Stimulated activated CD8-positive, alpha-beta memory T cell treated with anti-CD3 and anti-CD28 coated beads, Interleukin-15, amount 100 ng/mL, for 48 hours (primary cell): Measurements from ENCODE around the gene BSX.

Experiments
- DNase-seq, 2 donors: peaks; one replicate each; pipeline ENCODE4 v3.0.0-alpha.2; 2020; ENCODE audit warnings: low read depth in 2 of 2

Gene BSX

DNA sequence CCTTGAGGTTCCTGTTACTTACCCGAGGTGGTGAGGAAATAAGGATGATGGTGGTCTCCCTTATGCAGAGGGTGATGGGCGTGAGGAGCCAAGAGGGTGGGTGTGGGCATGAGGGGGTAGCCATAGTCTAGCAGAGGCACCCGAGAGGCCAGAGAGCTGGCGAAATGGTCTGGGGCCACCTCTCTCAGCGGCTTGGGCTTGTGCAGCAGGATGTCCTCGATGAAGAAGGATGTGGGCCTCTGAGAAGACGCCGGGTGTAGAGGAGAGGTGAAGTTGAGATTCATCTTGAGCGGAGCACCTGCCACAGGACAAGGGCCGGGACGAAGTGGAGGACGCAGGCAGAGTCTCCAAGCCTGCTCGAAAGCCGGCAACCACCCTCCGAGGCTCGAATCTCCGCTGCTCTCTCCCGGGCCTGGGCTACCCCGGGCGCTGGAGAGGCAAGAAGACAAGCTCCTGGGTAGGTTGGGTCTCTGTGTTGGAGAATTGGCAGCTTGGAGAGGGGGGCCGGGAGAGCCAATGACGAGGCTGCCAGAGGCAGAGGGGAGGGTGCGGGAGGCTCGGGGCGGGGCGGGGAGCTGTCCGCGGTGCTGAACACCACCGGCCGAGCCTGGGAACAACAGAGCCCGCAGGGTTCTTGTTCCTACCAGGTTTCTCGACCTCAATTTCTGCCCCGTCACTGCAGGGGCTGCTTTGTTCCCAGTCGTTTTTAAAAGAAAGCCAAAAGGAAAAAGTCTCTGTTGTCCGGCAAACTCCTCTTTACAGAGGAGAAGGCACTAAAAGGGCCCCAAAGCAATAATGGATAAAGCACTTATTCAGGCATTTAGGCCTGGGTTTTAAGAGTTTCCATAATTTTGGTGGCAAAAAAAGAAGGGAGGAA is at the start of gene BSX:
TSS of gene BSX (minus strand) at position 447 of the 877 bp plus-strand sequence. CDS start at position 284, 163 bp downstream.
- DNase-seq, result peak; percentile 27 to 28

DNA sequence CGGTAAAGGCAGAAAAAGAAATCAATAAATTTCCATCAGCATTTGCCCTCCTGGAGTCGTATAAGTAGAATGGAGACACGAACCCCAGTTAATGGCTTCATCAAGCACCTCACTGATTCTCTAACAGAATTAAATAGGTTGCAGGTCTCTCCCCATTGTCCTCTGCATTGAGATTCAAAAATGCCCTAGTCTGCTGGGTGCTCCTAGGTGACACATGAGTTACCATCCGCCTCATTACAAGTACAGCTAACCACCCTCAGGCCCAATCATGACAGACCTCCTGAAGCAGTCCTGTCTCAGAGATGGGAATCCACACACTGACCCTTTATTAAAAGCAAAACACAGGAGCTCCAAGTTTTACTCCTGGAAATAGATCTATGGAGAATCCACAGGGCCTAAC is 48.9 kb upstream of the BSX start:
- no peak for DNase-seq

DNA sequence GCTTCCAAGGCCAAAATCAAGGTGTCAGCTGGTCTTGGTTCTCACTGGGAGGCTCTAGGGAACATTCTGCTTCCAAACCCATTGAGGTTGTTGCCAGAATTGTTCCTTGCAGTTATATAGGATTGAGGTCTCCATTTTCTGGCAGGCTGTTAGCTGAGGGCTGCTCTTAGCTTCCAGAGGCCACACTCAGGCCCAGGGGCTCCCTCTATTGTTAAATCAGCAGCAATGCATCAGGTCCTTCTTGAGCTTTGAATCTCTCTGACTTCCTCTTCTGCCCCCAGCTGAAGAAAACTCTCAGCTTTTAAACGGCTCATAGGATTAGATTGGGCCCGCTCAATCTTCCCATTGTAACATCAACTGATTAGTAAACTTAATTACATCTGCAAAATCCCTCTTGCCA is 39.3 kb upstream of the BSX start:
- DNase-seq, result peak in 1 of 2 donors; percentile 9

DNA sequence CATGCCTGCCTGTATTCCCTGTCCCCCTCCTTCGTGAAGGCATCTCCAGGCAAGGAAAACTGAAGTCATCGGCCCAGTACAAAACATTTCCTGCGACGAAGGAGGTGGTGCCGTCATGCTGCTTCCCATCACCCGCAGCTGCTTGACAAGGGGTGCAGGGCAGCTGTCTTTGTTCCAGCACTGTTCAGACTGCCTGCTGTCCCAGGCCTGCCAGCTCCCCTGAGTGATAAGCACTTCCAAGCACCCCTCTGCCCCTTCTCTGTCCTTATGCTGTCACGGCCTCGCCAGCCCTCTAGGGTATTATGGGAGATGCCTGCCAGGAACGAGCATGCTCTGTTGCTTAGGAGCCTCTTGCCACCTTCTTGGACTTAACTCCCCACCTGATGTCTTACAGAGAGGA is 37.1 kb upstream of the BSX start:
- no peak for DNase-seq

DNA sequence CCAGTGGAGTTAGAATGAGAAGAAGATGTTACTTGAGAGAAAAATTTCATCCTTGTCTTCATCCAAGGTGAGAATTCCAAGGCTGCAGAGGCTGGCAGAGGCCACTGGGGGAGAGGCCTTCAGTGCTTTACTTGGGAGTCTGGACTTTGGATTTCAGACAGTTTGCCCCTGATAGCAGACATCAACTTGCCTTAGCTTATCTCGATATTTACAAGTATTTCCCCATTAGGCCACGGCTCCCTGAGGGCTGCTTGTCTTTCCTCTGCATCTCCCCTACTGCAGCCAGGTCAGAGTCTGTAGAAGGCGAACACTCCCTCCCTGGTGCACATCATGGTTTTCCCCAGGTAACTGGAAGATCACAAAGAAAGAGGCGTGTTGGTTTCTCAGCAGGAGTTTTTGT is 29.9 kb upstream of the BSX start:
- DNase-seq, result no peak

DNA sequence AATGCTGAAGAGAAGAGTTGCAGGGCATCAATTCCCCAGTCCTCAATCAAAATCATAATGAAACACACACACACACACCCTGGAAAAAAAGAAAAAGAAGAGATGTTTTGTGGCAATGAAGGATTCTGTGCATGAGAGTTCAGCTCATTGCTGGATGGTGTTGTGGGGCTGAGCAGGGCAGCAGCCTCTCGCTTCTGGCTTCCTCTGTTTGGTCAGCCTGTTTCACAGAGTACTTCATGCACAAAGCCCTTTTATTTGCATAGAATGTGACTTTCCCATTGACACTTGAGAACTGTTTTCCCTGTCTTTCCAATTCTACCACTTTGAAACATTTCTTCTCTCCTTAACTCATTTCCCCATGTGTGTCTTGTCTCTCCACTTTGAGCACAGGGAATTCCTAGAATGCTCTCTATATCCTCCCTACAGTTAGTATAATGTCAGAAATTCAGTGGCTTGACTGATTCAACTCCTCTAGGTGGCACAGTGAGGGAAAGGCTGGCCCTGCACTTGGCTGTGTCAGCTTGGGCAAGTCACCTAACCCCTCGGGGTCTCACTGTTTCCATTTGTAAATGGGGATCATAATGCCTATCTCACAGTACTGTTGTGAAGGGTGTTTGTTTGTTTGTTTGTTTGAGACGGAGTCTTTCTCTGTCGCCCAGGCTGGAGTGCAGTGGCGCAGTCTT is 25.4 kb upstream of the BSX start:
- DNase-seq, result no peak

DNA sequence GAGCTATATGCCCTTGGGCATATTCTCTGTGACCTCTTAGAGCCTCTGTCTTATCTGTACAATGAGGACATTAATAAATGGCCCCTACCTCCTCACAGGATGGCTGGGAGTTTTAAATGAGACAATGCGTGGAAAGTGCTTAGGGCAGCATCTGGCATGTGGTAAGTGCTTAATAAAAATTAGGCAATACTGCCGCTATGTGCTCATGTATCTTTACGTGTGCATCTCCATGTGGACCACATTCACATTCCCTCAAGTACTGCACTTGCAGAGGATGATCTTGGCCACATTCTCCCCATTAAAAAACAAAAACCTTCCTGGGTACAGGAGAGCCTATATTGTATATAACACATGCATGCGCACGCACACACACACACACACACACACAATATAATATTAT is 19.1 kb upstream of the BSX start:
- no peak for DNase-seq

DNA sequence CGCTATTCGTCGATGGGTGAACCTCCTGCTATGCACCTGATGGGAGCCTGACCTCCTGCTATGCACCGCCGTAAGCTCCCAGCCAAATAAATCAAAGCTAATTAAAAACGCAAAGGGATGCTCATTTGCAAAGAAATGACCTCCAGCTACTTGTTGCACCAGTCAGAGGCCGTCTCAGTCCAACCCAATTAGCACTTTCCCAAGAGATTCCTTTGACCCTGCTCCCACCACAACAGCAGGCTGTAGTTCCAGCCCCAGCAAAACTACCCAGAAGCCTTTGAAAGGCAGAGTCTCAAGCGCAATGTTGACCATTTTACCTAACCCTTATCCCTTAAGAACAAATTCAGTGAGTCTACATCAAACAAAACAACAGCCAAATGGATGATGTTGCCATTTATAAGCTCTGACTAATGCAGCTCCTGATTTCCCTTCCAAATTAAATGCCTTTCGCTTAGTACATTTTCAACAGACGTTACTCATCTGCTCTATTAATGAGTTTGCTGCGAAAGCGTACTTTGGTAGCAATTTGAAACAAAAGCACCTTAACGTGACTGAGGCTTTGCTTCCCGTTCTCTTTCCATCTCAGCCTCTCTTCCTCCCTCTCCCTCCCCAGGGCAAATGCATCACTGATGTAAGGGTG is 17.2 kb upstream of the BSX start:
- DNase-seq, result no peak

DNA sequence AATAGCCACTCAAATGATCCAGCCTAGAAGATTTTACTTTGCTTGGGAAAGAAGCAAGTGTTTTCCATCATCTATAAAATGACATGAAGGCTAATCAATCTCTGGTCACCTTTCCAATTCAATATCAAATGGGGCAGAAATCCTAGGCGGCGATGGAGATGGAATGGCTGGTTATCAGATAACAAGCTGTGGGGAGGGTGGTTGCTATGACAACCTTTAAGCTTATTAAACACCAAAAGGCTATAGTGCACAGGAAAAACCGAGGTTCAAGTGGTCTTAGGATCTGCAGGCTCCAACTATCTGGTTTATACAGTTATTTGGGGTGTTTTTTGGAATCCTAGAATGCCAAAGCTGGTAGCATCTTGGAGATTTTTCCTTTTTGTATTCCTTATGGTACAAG is 13.9 kb upstream of the BSX start:
- DNase-seq, result no peak

DNA sequence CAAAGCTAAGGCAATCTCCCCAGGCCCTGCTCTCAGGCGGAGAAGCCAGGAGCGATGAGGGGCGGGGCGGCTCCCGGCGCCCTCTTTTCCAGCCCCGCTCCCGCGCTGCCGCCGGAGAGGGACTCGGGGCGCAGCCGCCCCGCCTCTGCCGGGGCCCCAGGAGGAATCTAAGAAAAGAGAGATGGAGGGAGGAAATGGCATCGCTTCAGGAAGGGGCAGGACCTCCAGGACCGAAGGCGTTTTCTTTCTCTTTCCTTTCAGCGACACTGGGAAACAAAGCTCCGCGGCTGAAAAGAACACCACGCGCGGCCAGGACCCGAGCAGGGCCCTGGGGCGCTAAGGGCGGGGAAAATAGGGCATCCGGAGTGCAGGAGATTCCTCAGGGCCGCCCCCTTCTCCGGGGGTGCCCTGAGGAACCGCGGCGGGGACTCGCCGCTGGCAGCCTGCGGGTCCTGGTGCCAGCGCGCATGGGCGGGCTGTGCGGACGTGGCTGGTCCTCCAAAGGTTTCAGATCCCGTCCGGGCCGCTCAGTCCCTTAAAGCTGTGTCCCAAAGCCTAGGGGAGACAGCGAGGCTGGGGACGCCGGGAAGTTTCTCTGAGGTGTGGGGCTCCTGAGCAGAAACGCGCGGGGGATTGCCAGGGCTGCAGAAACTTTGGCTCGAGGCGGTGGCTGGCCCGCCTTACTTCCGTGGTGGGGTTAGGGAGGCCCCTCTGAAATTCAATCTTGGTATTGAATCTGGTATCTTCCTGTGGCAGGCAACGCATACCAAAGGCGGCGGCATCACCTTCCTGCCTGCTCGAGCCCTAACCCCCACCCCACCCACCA is 2.8 kb upstream of the BSX start:
- DNase-seq, result peak in 1 of 2 donors; percentile 6

DNA sequence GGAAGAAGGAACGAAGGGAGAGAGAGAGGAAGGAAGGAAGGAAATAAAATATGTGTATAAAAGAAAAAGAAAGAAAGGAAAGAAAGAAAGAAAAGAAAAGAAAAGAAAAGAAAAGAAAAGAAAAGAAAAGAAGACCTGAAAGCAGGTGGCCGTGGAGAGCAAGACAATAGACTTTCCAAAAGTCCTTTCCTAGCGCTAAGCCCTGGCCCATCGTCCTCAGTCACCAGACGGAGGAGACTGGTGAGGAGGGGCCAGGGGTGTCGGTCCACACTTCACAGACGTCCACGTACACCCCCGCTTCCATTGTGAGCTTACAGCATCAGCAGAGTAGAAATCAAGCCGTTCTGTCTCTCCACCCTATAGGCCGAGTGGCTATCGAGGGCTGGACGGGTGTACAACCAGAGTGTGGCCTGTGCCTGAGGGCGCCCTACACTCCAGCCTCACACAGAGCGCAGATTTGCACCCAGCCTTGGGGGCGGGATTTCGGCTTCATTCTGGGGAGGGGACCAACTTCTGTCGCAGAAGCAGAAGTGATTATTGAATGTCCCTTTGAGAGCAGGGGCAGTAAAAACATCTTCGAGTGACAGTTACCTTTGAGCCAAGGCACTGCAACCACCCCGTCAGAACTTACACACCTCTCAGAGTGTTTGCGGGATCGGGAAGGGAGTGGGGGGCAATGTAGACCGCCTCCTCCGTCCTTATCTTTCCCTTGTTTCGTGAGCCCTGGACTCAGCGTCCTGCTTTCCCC is 2.0 kb upstream of the BSX start:
- DNase-seq, result no peak

DNA sequence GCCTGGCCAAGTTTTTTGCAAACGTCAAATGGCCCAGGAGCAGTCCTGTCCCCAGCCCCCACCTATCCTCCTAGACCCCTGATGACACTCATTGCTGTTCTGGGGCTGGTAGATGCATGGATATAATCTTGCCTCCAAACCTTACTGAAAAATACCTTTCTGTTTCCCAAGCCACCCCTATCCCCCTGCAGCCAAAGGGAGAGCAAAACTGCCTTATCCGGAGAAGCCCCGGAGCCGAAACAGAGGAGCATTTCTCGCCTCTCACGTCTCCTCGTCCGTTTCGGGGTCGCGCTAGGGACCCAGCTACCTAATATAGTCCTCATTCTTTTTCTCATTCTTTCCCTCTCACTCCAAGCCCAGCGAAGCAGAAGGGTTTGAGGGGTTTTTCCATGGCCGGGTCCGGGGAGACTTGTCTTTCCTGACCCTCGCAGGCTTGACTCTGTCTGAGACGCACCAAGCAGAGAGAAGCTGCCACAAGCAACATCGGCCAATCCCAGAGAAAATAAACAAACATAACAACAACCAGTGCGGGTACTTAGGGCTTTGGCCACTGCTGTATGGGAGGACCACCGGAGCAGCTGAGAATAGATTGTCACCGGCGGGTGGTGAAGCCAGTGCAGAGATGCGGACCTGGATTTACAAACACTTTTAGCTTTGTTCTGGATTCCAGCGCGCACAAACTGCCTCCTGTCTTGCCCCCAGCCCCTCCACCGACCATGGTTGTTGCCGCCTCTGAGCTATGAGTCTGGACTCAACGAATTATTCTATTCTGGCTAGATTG is 1.6 kb downstream of the BSX start:
- no peak for DNase-seq

DNA sequence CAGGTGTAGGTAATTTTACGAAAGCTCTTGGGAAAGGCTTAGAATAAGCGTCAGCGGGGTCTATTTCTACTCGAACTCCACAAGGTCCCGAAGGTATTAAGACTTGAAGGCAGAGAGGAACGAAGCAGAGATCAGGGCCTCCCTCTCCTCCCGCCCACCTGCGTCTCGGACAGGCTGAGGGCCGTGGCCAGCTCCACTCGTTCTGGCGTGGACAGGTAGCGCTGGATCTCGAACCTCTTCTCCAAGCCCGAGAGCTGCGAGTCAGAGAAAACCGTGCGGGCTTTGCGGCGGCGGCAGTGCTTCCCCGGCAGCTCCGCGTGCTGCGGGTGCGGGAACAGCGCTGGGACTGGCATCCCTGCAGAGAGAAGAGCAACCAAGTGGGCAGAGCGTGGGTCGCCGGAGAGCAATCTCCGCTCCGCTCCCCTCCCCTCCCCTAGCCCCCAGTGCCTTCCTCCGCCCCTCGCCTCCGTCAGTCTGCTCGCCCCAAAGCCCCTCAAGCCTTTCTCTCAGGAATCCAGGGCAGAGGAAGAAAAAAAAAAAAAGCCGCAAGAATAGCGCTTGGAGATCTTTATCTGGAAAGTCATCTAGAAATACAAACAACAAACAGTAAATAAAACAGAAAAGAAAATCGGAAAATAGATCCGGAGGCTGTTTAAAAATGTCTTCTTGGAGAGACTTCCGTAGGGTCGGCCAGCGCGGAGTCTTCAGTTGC is 2.4 kb downstream of the BSX start:
- no peak for DNase-seq

DNA sequence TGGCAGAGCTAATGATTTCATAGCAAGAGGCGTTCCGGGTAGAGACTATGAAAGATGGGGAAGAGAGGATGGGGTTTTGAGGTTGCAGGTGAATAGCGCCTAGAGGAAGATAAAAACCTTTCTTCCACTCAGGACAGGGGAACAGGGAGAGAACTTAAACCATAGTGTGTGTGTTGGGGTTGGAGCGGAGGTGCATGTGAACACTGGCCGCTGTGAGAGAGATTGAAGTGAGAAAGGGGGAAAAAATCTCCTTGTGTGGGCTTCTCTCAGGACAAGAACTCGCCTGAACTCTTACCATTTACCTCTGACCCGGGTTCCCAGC is 3.4 kb downstream of the BSX start:
- DNase-seq, result no peak

DNA sequence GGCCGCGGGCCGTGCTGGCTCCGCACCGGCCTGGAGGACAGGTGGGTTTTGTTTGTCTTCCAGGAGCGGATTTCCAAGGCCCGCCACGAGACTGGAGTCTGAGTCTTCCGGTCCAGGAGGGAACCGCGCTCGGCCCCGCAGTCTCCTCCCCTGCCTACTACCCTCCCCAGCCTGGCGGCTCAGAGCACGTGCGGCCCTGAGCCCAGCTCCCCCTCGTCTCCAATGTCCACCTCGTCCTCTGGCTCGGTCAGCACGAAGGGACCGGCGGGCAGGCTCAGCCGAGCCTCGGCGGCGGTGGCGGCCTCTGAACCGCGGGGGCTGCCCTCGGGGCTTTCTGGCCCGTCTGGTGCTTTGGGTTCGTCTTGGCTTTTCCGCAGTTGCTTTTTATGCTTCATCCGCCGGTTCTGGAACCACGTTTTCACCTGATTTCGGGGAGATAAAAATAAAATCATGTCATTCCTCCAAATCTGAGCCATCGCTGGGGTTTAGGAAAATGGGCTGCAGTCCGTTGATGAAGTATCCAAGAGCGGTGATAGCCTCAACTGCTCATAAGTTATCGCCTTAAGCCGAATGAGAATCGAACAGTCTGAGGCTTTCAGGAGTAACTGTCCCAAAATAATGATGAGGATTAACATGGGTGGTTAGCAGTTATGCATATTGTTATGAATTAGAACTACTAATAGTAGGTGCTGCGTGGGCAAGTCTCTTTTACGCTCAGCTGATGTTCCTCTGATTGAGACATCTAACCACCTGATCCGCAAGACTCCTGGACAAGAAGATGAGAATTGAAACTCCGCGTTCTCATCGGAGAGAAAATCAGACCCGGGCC is 4.0 kb downstream of the BSX start:
- no peak for DNase-seq

DNA sequence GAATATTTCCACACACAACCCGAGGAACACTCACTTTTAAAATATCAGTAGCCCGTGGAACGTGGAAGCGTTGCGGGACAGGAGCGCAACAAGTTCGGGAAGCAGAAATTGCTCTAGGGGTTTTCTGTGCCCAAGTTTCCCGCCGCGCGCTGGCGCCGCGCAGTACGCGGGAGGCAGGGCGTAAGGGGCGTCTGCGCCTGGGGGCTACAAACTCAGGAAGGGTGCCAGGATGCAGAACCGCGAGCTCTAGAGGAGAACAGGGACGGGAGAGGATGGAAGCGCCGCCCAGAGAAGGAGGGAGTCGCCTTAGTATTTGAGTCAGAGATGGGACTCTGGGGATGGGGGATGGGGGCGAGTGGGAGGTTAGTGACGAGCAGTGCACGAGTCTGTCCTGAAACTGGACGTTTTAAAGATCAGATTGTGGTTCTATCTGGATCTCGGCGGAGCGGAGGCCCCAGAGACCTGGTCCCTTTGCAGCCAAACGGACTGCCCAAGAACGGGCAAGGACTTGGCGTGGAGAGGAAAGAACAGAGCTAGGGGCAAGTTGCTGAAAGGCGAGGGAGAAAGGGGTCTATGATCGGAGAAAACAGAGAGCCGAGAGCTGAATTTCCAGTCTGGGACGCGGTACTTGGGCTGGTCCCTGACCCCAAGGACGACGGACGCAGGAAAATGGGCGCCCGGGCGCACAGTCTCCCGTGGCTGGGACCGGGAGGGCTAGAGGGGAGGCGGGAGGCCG is 4.7 kb downstream of the BSX start:
- DNase-seq, result no peak

DNA sequence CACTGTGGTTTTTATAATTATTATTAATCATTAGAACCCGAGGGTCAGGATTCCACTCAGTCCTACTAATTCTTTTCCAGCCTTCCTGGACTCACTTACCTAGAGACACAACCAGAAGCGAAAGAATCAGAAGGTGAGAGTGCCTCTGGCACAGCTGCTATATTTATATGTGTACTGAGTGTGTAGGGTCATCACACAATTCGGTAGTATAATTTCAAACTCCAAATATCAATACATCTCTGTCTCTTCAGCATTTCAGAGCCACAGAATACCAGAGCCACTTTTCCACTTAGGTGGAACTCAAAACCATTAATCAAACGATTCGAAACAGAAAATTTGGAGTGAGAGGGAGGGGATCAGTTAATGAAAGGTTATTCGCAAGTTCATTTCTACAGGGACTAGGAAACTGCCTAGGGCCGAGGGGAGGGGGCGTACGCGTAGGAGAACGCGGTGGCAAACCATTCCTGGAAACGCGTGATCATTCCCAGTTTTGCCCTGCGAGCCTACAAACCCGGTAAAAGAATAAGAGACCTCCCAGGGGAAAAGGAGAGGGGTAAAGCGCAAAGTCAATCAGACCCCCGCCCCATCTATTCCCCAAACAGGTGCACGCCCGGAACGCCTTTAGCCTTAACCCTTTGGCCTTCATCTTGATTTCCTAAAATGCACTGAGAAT is 5.4 kb downstream of the BSX start:
- DNase-seq, result no peak

DNA sequence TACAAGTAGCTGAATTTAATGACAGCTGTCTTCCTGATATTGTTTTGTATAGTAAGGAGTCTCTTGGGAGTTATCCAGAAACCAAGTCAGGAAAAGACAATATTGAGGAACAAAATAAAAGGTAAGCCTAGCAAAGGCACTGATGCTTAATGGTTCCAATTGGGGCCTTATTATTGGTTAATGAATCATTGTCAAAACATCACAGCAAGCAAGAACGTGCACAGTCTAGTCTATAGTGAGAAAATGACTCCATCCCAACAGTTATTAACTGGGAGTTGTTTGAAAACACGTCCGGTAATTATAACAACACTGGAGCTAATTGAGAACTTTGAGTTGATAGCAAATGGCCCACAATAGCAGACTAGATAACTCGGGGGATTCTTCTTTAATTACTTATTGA is 17.7 kb downstream of the BSX start:
- no peak for DNase-seq
